ENCODE data around the gene IFT57. TPM values are rescaled to one million over a fixed set of nuclear protein-coding genes. Genes with fewer than 3 reads are reported as not detected.

The IFT57 gene
- polyA plus RNA-seq, 1 of the 3 experiments (the other 2 are of a cell fraction), result 81.6 TPM

DNA sequence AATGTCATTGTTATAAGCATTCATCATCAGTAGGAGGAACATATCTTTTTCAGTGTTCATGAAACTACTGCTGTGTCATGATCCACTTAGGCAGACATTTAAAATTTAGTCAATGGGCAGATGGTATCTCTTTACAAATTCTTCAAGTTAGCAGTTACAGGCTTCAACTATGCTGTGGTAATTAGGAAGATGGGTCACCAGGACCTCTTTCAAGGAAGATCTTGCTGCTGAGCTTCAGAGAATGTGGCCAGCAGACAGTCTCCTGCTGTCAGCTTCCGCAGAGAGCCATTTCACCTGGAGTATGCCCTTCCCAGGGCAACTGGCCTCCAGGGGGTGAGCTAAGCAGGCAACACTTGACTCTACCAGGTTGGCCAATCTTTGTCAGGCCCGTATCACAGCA, 19.4 kb downstream of the IFT57 start (continued):
- TF ChIP-seq, protein P1, sequence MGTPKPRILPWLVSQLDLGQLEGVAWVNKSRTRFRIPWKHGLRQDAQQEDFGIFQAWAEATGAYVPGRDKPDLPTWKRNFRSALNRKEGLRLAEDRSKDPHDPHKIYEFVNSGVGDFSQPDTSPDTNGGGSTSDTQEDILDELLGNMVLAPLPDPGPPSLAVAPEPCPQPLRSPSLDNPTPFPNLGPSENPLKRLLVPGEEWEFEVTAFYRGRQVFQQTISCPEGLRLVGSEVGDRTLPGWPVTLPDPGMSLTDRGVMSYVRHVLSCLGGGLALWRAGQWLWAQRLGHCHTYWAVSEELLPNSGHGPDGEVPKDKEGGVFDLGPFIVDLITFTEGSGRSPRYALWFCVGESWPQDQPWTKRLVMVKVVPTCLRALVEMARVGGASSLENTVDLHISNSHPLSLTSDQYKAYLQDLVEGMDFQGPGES (IDR thresholded peaks at IDR 0.05; ENCODE audit: low read depth, low read length), result no peak
- TF ChIP-seq, protein P2, sequence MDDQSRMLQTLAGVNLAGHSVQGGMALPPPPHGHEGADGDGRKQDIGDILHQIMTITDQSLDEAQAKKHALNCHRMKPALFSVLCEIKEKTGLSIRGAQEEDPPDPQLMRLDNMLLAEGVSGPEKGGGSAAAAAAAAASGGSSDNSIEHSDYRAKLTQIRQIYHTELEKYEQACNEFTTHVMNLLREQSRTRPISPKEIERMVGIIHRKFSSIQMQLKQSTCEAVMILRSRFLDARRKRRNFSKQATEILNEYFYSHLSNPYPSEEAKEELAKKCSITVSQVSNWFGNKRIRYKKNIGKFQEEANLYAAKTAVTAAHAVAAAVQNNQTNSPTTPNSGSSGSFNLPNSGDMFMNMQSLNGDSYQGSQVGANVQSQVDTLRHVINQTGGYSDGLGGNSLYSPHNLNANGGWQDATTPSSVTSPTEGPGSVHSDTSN (IDR thresholded peaks at IDR 0.05), result no peak
- TF ChIP-seq MEF2A (IDR thresholded peaks at IDR 0.05; ENCODE audit: borderline replicate concordance, low read depth), result no peak
- no peak for TF ChIP-seq GABPA (IDR thresholded peaks at IDR 0.05; ENCODE audit: low read depth)

DNA sequence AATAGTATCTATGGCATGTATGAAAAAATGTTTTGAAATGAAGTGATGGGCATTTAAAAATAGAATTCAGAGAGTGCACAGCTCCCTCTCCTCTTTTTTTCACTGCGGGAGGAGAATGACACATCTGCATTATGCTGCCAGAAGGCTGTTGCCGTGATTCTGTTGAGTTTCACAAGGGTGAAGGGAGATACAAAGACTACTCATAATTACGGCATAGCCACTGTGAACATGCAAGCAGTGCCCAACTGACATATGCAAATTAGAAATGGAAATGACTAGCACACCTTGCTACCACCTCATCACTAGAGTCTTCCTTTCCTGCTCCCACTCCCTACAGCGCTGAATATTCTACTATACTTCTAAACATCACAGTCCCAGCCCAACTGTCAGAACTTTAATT, 20.1 kb downstream of the IFT57 start:
- Histone ChIP-seq H3F3A (replicated peaks; ENCODE audit: insufficient read depth) (no peaks in the 10 kb centered on the region), H3K36me3 (replicated peaks in 1 of 2; ENCODE audit: control insufficient read depth in 1 of 2, insufficient read depth in 2 of 2, low read length in 1 of 2) (peaks cover 23 to 31% of the 10 kb centered on the region in 2 experiments), H3K4me3 (ENCODE audit: low read depth in 2 of 2, low read length in 1 of 2) (no peak overlapping the region), H3K27ac (ENCODE audit: low read depth in 2 of 2, low read length in 1 of 2) (no peak overlapping the region), H3K4me2 (no peak overlapping the region), H3K9me3 (no peaks in the 10 kb centered on the region), H3K9ac (no peak overlapping the region), H4K20me1 (ENCODE audit: insufficient read depth) (no peaks in the 10 kb centered on the region), H3K79me2 (ENCODE audit: insufficient read depth) (no peaks in the 10 kb centered on the region), H3K9me2 (no peaks in the 10 kb centered on the region), H2AFZ (ENCODE audit: low read depth) (no peak overlapping the region), H3K4me1 (ENCODE audit: control insufficient read depth in 1 of 2, insufficient read depth in 2 of 2, low read depth in 1 of 2, low read length in 1 of 2) (no peaks in the 10 kb centered on the region), H3K27me3 (ENCODE audit: insufficient read depth) (no peaks in the 10 kb centered on the region)
- TF ChIP-seq, protein P3, sequence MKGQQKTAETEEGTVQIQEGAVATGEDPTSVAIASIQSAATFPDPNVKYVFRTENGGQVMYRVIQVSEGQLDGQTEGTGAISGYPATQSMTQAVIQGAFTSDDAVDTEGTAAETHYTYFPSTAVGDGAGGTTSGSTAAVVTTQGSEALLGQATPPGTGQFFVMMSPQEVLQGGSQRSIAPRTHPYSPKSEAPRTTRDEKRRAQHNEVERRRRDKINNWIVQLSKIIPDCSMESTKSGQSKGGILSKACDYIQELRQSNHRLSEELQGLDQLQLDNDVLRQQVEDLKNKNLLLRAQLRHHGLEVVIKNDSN (IDR thresholded peaks at IDR 0.05; ENCODE audit: borderline replicate concordance, low read depth), result no peak
- TF ChIP-seq EP300 (IDR thresholded peaks at IDR 0.05; ENCODE audit: borderline replicate concordance in 1 of 2, low read depth in 1 of 2, low read length in 1 of 2), result no peak
- no peak for TF ChIP-seq GABPA (IDR thresholded peaks at IDR 0.05; ENCODE audit: low read depth)
- no peak for TF ChIP-seq POLR2AphosphoS5 (IDR thresholded peaks at IDR 0.05; ENCODE audit: low read depth, low read length)
- no peak for TF ChIP-seq NRF1 (IDR thresholded peaks at IDR 0.05; ENCODE audit: low read depth, low read length)
- no peak for TF ChIP-seq NFIC (IDR thresholded peaks at IDR 0.05; ENCODE audit: borderline replicate concordance)
- TF ChIP-seq, protein P4, sequence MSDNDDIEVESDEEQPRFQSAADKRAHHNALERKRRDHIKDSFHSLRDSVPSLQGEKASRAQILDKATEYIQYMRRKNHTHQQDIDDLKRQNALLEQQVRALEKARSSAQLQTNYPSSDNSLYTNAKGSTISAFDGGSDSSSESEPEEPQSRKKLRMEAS (IDR thresholded peaks at IDR 0.05; ENCODE audit: low read depth), result no peak
- TF ChIP-seq TEAD4 (IDR thresholded peaks at IDR 0.05; ENCODE audit: borderline replicate concordance, insufficient read depth), result no peak
- TF ChIP-seq, protein P5, sequence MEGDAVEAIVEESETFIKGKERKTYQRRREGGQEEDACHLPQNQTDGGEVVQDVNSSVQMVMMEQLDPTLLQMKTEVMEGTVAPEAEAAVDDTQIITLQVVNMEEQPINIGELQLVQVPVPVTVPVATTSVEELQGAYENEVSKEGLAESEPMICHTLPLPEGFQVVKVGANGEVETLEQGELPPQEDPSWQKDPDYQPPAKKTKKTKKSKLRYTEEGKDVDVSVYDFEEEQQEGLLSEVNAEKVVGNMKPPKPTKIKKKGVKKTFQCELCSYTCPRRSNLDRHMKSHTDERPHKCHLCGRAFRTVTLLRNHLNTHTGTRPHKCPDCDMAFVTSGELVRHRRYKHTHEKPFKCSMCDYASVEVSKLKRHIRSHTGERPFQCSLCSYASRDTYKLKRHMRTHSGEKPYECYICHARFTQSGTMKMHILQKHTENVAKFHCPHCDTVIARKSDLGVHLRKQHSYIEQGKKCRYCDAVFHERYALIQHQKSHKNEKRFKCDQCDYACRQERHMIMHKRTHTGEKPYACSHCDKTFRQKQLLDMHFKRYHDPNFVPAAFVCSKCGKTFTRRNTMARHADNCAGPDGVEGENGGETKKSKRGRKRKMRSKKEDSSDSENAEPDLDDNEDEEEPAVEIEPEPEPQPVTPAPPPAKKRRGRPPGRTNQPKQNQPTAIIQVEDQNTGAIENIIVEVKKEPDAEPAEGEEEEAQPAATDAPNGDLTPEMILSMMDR (IDR thresholded peaks at IDR 0.05), result no peak
- no peak for TF ChIP-seq RXRA (IDR thresholded peaks at IDR 0.05; ENCODE audit: borderline replicate concordance, low read depth)
- TF ChIP-seq MEF2A (IDR thresholded peaks at IDR 0.05; ENCODE audit: borderline replicate concordance, low read depth), result no peak
- no peak for TF ChIP-seq MXI1 (IDR thresholded peaks at IDR 0.05; ENCODE audit: low read depth, low read length)
- no peak for TF ChIP-seq CHD2 (IDR thresholded peaks at IDR 0.05; ENCODE audit: low read length, partially characterized antibody)
- TF ChIP-seq, protein P2 (IDR thresholded peaks at IDR 0.05), result no peak
- TF ChIP-seq JUND (IDR thresholded peaks at IDR 0.05), result no peak
- ChIA-PET POLR2A (no interaction called here), CTCF (no interaction called here)
- DNase-seq, result no peak
- 67% methylated on average over 4 of the region's 4 CpGs for WGBS (ENCODE audit: low lambda C conversion rate)

Data from SK-N-SH (cell line).